Measurements from ENCODE around the gene RBKS. TPM values are rescaled to one million over a fixed set of nuclear protein-coding genes. Genes with fewer than 3 reads are reported as not detected.

Gene RBKS
- polyA plus RNA-seq, 1 of the 3 experiments (the other 2 are of a cell fraction) = 7.4 TPM

DNA sequence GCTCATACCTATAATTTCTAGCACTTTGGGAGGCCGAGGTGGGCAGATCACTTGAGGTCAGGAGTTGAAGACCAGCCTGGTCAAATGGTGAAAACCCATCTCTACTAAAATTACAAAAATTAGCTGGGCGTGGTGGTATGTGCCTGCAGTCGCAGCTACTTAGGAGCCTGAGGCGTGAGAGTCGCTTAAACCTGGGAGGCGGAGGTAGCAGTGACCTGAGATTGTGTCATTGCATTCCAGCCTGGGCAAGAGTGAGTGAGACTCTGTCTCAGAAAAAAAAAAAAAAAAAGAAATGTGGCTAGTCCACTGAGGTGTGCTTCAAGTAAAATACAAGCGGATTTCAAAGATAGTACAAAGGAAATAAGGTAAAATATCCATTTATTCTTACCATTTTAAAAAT, 46.2 kb downstream of the RBKS start:
- Histone ChIP-seq H2AFZ (ENCODE audit: low read depth) (no peak overlapping the region), H3K4me1 (ENCODE audit: control insufficient read depth in 1 of 2, insufficient read depth in 2 of 2, low read depth in 1 of 2, low read length in 1 of 2) (peaks cover 0 to 6% of the 10 kb centered on the region in 2 experiments; a peak in 2 of 4 replicates), H3K4me3 (ENCODE audit: low read depth in 2 of 2, low read length in 1 of 2) (no peak overlapping the region), H3K79me2 (ENCODE audit: insufficient read depth) (no peaks in the 10 kb centered on the region), H3K9me2 (no peaks in the 10 kb centered on the region), H3K27me3 (ENCODE audit: insufficient read depth) (no peaks in the 10 kb centered on the region), H3F3A (replicated peaks; ENCODE audit: insufficient read depth) (no peaks in the 10 kb centered on the region), H4K20me1 (ENCODE audit: insufficient read depth) (no peaks in the 10 kb centered on the region), H3K36me3 (replicated peaks in 1 of 2; ENCODE audit: control insufficient read depth in 1 of 2, insufficient read depth in 2 of 2, low read length in 1 of 2) (no peaks in the 10 kb centered on the region), H3K9me3 (no peaks in the 10 kb centered on the region), H3K27ac (ENCODE audit: low read depth in 2 of 2, low read length in 1 of 2) (no peak overlapping the region), H3K4me2 (no peak overlapping the region), H3K9ac (no peak overlapping the region)
- TF ChIP-seq TEAD4 (IDR thresholded peaks at IDR 0.05; ENCODE audit: borderline replicate concordance, insufficient read depth) (no peak), TAF1 (IDR thresholded peaks at IDR 0.05; ENCODE audit: borderline replicate concordance, low read depth, low read length) (no peak), RCOR1 (IDR thresholded peaks at IDR 0.05; ENCODE audit: low read length) (no peak), GATA2 (CRISPR knock-in tag; IDR thresholded peaks at IDR 0.05) (no peak), EZH2phosphoT487 (IDR thresholded peaks at IDR 0.05; ENCODE audit: borderline replicate concordance, low read depth) (no peak), ELF1 (IDR thresholded peaks at IDR 0.05) (no peak), FOXJ3 (CRISPR knock-in tag; IDR thresholded peaks at IDR 0.05) (no peak), YY1 (IDR thresholded peaks at IDR 0.05; ENCODE audit: low read depth) (no peak), CHD2 (IDR thresholded peaks at IDR 0.05; ENCODE audit: low read length, partially characterized antibody) (no peak), MEF2A (IDR thresholded peaks at IDR 0.05; ENCODE audit: borderline replicate concordance, low read depth) (no peak), POLR2AphosphoS5 (IDR thresholded peaks at IDR 0.05; ENCODE audit: low read depth, low read length) (no peak), MXI1 (IDR thresholded peaks at IDR 0.05; ENCODE audit: low read depth, low read length) (no peak)
- TF ChIP-seq, protein P1, sequence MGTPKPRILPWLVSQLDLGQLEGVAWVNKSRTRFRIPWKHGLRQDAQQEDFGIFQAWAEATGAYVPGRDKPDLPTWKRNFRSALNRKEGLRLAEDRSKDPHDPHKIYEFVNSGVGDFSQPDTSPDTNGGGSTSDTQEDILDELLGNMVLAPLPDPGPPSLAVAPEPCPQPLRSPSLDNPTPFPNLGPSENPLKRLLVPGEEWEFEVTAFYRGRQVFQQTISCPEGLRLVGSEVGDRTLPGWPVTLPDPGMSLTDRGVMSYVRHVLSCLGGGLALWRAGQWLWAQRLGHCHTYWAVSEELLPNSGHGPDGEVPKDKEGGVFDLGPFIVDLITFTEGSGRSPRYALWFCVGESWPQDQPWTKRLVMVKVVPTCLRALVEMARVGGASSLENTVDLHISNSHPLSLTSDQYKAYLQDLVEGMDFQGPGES (IDR thresholded peaks at IDR 0.05; ENCODE audit: low read depth, low read length) = no peak
- TF ChIP-seq, protein P2, sequence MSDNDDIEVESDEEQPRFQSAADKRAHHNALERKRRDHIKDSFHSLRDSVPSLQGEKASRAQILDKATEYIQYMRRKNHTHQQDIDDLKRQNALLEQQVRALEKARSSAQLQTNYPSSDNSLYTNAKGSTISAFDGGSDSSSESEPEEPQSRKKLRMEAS (IDR thresholded peaks at IDR 0.05; ENCODE audit: low read depth) = no peak
- TF ChIP-seq, protein P3, sequence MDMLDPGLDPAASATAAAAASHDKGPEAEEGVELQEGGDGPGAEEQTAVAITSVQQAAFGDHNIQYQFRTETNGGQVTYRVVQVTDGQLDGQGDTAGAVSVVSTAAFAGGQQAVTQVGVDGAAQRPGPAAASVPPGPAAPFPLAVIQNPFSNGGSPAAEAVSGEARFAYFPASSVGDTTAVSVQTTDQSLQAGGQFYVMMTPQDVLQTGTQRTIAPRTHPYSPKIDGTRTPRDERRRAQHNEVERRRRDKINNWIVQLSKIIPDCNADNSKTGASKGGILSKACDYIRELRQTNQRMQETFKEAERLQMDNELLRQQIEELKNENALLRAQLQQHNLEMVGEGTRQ (IDR thresholded peaks at IDR 0.05; ENCODE audit: borderline replicate concordance, low read depth, low read length) = no peak
- TF ChIP-seq, protein P4, sequence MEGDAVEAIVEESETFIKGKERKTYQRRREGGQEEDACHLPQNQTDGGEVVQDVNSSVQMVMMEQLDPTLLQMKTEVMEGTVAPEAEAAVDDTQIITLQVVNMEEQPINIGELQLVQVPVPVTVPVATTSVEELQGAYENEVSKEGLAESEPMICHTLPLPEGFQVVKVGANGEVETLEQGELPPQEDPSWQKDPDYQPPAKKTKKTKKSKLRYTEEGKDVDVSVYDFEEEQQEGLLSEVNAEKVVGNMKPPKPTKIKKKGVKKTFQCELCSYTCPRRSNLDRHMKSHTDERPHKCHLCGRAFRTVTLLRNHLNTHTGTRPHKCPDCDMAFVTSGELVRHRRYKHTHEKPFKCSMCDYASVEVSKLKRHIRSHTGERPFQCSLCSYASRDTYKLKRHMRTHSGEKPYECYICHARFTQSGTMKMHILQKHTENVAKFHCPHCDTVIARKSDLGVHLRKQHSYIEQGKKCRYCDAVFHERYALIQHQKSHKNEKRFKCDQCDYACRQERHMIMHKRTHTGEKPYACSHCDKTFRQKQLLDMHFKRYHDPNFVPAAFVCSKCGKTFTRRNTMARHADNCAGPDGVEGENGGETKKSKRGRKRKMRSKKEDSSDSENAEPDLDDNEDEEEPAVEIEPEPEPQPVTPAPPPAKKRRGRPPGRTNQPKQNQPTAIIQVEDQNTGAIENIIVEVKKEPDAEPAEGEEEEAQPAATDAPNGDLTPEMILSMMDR (IDR thresholded peaks at IDR 0.05) = no peak
- TF ChIP-seq, protein P5, sequence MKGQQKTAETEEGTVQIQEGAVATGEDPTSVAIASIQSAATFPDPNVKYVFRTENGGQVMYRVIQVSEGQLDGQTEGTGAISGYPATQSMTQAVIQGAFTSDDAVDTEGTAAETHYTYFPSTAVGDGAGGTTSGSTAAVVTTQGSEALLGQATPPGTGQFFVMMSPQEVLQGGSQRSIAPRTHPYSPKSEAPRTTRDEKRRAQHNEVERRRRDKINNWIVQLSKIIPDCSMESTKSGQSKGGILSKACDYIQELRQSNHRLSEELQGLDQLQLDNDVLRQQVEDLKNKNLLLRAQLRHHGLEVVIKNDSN (IDR thresholded peaks at IDR 0.05; ENCODE audit: borderline replicate concordance, low read depth) = no peak
- TF ChIP-seq, protein P6, sequence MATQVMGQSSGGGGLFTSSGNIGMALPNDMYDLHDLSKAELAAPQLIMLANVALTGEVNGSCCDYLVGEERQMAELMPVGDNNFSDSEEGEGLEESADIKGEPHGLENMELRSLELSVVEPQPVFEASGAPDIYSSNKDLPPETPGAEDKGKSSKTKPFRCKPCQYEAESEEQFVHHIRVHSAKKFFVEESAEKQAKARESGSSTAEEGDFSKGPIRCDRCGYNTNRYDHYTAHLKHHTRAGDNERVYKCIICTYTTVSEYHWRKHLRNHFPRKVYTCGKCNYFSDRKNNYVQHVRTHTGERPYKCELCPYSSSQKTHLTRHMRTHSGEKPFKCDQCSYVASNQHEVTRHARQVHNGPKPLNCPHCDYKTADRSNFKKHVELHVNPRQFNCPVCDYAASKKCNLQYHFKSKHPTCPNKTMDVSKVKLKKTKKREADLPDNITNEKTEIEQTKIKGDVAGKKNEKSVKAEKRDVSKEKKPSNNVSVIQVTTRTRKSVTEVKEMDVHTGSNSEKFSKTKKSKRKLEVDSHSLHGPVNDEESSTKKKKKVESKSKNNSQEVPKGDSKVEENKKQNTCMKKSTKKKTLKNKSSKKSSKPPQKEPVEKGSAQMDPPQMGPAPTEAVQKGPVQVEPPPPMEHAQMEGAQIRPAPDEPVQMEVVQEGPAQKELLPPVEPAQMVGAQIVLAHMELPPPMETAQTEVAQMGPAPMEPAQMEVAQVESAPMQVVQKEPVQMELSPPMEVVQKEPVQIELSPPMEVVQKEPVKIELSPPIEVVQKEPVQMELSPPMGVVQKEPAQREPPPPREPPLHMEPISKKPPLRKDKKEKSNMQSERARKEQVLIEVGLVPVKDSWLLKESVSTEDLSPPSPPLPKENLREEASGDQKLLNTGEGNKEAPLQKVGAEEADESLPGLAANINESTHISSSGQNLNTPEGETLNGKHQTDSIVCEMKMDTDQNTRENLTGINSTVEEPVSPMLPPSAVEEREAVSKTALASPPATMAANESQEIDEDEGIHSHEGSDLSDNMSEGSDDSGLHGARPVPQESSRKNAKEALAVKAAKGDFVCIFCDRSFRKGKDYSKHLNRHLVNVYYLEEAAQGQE (IDR thresholded peaks at IDR 0.05; ENCODE audit: low read depth, low read length) = no peak
- TF ChIP-seq, protein P7, sequence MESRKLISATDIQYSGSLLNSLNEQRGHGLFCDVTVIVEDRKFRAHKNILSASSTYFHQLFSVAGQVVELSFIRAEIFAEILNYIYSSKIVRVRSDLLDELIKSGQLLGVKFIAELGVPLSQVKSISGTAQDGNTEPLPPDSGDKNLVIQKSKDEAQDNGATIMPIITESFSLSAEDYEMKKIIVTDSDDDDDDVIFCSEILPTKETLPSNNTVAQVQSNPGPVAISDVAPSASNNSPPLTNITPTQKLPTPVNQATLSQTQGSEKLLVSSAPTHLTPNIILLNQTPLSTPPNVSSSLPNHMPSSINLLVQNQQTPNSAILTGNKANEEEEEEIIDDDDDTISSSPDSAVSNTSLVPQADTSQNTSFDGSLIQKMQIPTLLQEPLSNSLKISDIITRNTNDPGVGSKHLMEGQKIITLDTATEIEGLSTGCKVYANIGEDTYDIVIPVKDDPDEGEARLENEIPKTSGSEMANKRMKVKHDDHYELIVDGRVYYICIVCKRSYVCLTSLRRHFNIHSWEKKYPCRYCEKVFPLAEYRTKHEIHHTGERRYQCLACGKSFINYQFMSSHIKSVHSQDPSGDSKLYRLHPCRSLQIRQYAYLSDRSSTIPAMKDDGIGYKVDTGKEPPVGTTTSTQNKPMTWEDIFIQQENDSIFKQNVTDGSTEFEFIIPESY (IDR thresholded peaks at IDR 0.05; ENCODE audit: borderline replicate concordance, low read depth) = no peak
- no peak for DNase-seq
- ChIA-PET CTCF (interaction anchor here (0.6 to 1.7 kb wide), 2 partner anchors 21 to 38 kb away, joined by 3 to 5 read pairs; no protein-coding TSS in a partner anchor), POLR2A (no interaction called here)
- WGBS (ENCODE audit: low lambda C conversion rate) = 92% methylated on average over 7 of the region's 7 CpGs

Measured in SK-N-SH (cell line).